Loucy (cell line): ENCODE measurements around the gene NOC2L.
"Not testable (repeated sequence)": the region's sequence is repeated elsewhere in the genome, so short reads cannot be mapped to it uniquely, and the experiment has no call there.

Source experiments
- H2AFZ ChIP-seq: fragments of 200-600 bp; sonication (generic); 2 replicates; pipeline ENCODE4 v1.6.0; 2016; ENCODE audit warnings: antibody characterized with exemption, mild to moderate bottlenecking, low read length, moderate library complexity
- H3F3A ChIP-seq: fragments of 200-600 bp; 2 replicates; pipeline ENCODE4 v1.6.0; 2016; ENCODE audit warnings: antibody characterized with exemption, low read depth, mild to moderate bottlenecking
- H3K27me3 ChIP-seq: fragments of 200-600 bp; sonication (generic); 2 replicates; pipeline ENCODE4 v1.6.1; 2014; ENCODE audit warnings: low read length, mild to moderate bottlenecking; ENCODE audit not compliant: insufficient read depth, poor library complexity, severe bottlenecking
- H3K36me3 ChIP-seq: fragments of 200-600 bp; sonication (generic); 2 replicates; pipeline ENCODE4 v1.6.1; 2016; ENCODE audit warnings: low read length; ENCODE audit not compliant: insufficient read depth
- H3K4me1 ChIP-seq: fragments of 200-600 bp; sonication (generic); 2 replicates; pipeline ENCODE4 v1.5.1; 2014; ENCODE audit warnings: low read length, mild to moderate bottlenecking; ENCODE audit not compliant: insufficient read depth, poor library complexity, severe bottlenecking
- H3K4me2 ChIP-seq: fragments of 200-600 bp; sonication (generic); 2 replicates; pipeline ENCODE4 v1.6.0; 2014; ENCODE audit warnings: antibody characterized with exemption, low read length, low read depth, mild to moderate bottlenecking; ENCODE audit not compliant: poor library complexity, severe bottlenecking
- H3K4me3 ChIP-seq: fragments of 200-600 bp; sonication (generic); 2 replicates; pipeline ENCODE4 v1.5.1; 2014; ENCODE audit warnings: low read length, mild to moderate bottlenecking, mixed read lengths; ENCODE audit not compliant: poor library complexity, severe bottlenecking
- H3K79me2 ChIP-seq: fragments of 200-600 bp; sonication (generic); 2 replicates; pipeline ENCODE4 v1.6.1; 2014; ENCODE audit warnings: low read length; ENCODE audit not compliant: insufficient read depth
- H3K9ac ChIP-seq: fragments of 200-600 bp; sonication (generic); 2 replicates; pipeline ENCODE4 v1.6.0; 2014; ENCODE audit warnings: mild to moderate bottlenecking, low read depth, low read length, moderate library complexity; ENCODE audit not compliant: poor library complexity, severe bottlenecking
- H3K9me2 ChIP-seq: fragments of 200-600 bp; sonication (generic); replicated peaks from 2 replicates; pipeline ENCODE4 v1.6.1; 2016; ENCODE audit warnings: low read depth, low read length, mixed read lengths
- H3K9me3 ChIP-seq: fragments of 200-600 bp; sonication (generic); 2 replicates; pipeline ENCODE4 v1.6.1; 2014; ENCODE audit warnings: mild to moderate bottlenecking, antibody characterized with exemption, low read length, low read depth; ENCODE audit not compliant: insufficient read depth
- H4K20me1 ChIP-seq: fragments of 200-600 bp; sonication (generic); 2 replicates; pipeline ENCODE4 v1.6.0; 2014; ENCODE audit warnings: antibody characterized with exemption, low read length, mild to moderate bottlenecking; ENCODE audit not compliant: insufficient read depth, poor library complexity, severe bottlenecking
- EZH2phosphoT487 ChIP-seq: fragments of 200-600 bp; IDR thresholded peaks from 2 replicates; pipeline ENCODE4 v1.6.1; 2018; ENCODE audit warnings: antibody characterized with exemption, mild to moderate bottlenecking, moderate library complexity, borderline replicate concordance
- TF ChIP-seq, protein P1 (sequence below): fragments of 200-600 bp; sonication (generic); conservative IDR thresholded peaks from 2 replicates; pipeline ENCODE4 v1.5.1; 2014; ENCODE audit warnings: mild to moderate bottlenecking, antibody characterized with exemption, low read length

Gene NOC2L

DNA sequence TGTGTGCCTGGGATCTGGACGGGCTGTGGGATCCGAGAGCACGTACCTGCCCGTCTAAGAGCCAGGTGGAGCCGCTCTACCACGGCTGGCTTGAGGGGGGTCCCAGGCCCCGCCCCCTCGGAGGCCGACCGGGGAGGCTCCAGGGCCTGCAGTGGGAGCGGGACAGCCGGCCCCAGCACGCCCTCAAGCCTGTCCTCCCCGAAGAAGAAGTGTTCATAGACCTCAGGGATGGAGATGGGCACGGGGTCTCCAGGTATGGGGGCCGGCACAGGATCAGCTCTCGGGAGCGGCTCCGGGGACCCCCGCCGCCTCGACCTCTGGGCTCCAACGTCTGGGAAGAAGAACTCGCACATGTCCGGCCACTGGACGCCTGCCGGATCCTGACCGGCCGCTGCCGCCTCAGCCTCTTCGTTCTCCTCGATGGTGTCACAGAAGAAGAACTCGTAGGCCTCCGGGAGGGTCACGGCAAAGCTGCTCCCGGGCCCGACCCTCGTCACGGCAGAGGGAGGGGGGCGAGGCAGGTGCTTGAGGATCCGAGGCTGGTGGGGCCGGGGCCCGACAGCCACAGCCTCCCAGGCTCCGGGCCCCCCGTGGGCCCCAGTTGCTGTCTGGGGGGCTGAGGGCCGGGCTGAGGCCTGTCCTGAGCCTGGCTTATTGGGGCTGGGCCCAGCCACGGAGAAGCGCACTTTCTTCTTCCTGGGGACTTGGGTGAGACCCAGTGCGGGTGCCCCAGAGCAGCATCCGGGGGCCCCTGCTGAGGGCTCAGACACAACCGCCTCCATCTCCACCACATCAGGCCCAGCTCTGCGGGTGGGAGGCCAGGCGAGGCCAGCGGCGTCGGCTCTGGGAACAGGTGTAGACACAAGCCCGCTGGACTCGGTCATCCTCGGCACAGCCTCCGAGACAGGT, 20.0 kb upstream of the NOC2L start:
- H2AFZ ChIP-seq = no peak overlapping the region
- no peaks in the 10 kb centered on the region for H4K20me1 ChIP-seq
- no peak overlapping the region for H3K9ac ChIP-seq
- no peaks in the 10 kb centered on the region for H3K79me2 ChIP-seq
- H3F3A ChIP-seq = no peaks in the 10 kb centered on the region
- no peaks in the 10 kb centered on the region for H3K36me3 ChIP-seq
- peaks cover 4% of the 10 kb centered on the region for H3K4me1 ChIP-seq
- no peaks in the 10 kb centered on the region for H3K9me3 ChIP-seq
- no peak overlapping the region for H3K4me3 ChIP-seq
- H3K27me3 ChIP-seq = no peaks in the 10 kb centered on the region
- TF ChIP-seq, protein P1, sequence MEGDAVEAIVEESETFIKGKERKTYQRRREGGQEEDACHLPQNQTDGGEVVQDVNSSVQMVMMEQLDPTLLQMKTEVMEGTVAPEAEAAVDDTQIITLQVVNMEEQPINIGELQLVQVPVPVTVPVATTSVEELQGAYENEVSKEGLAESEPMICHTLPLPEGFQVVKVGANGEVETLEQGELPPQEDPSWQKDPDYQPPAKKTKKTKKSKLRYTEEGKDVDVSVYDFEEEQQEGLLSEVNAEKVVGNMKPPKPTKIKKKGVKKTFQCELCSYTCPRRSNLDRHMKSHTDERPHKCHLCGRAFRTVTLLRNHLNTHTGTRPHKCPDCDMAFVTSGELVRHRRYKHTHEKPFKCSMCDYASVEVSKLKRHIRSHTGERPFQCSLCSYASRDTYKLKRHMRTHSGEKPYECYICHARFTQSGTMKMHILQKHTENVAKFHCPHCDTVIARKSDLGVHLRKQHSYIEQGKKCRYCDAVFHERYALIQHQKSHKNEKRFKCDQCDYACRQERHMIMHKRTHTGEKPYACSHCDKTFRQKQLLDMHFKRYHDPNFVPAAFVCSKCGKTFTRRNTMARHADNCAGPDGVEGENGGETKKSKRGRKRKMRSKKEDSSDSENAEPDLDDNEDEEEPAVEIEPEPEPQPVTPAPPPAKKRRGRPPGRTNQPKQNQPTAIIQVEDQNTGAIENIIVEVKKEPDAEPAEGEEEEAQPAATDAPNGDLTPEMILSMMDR = no peak
- no peak for TF ChIP-seq EZH2phosphoT487
- no peak overlapping the region for H3K4me2 ChIP-seq
- no peaks in the 10 kb centered on the region for H3K9me2 ChIP-seq

GRCh38 chr1:978069-978834, 19.2 kb upstream of the NOC2L start:
- H3K9me3 ChIP-seq = no peaks in the 10 kb centered on the region
- no peak overlapping the region for H3K4me3 ChIP-seq
- H3K9me2 ChIP-seq = no peaks in the 10 kb centered on the region
- H2AFZ ChIP-seq = no peak overlapping the region
- peaks cover 4% of the 10 kb centered on the region for H3K4me1 ChIP-seq
- no peaks in the 10 kb centered on the region for H3K79me2 ChIP-seq
- no peak for TF ChIP-seq EZH2phosphoT487
- TF ChIP-seq, protein P1 = no peak
- H3K9ac ChIP-seq = no peak overlapping the region
- no peaks in the 10 kb centered on the region for H4K20me1 ChIP-seq
- no peak overlapping the region for H3K4me2 ChIP-seq
- H3F3A ChIP-seq = no peaks in the 10 kb centered on the region
- no peaks in the 10 kb centered on the region for H3K27me3 ChIP-seq
- H3K36me3 ChIP-seq = no peaks in the 10 kb centered on the region

DNA sequence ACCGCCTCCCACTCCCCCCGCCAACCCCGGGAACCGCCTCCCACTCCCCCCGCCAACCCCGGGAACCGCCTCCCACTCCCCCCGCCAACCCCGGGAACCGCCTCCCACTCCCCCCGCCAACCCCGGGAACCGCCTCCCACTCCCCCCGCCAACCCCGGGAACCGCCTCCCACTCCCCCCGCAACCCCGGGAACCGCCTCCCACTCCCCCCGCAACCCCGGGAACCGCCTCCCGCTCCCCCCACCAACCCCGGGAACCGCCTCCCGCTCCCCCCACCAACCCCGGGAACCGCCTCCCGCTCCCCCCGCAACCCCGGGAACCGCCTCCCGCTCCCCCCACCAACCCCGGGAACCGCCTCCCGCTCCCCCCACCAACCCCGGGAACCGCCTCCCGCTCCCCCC, 17.7 kb upstream of the NOC2L start:
- H4K20me1 ChIP-seq, H3K9ac ChIP-seq, H3K9me2 ChIP-seq, H3K79me2 ChIP-seq, H3K36me3 ChIP-seq, H3F3A ChIP-seq, H3K4me3 ChIP-seq, H3K27me3 ChIP-seq, H2AFZ ChIP-seq, H3K4me1 ChIP-seq, H3K4me2 ChIP-seq, H3K9me3 ChIP-seq: not testable (repeated sequence)
